HepG2 (cell line): ENCODE measurements around the gene RBP5.

Experiments
- CTCF ChIP-seq: sonication (generic); formaldehyde crosslinking; IDR thresholded peaks from 2 replicates; pipeline ENCODE4 v1.5.0; 2020; ENCODE audit warnings: mild to moderate bottlenecking, missing genetic modification reagents, moderate library complexity
- KDM5B ChIP-seq: sonication (generic); formaldehyde crosslinking; IDR thresholded peaks from 2 replicates; pipeline ENCODE4 v1.4.0; 2020; ENCODE audit warnings: missing genetic modification reagents, mild to moderate bottlenecking, borderline replicate concordance
- RELA ChIP-seq: sonication (generic); formaldehyde crosslinking; IDR thresholded peaks from 2 replicates; pipeline ENCODE4 v1.4.0; 2020; ENCODE audit warnings: missing genetic modification reagents
- SMARCE1 ChIP-seq: fragments of 450-650 bp; IDR thresholded peaks from 2 replicates; pipeline ENCODE4 v1.6.1; 2017; ENCODE audit warnings: borderline replicate concordance
- ZFP37 ChIP-seq: sonication (generic); formaldehyde crosslinking; IDR thresholded peaks from 2 replicates; pipeline ENCODE4 v1.4.0; 2020; ENCODE audit warnings: missing genetic modification reagents, borderline replicate concordance
- TF ChIP-seq, protein P1 (sequence below), 2 experiments: sonication (generic) in 1 of 2; formaldehyde crosslinking in 1 of 2; IDR thresholded peaks; 2 replicates each; pipeline versions ENCODE4 v1.5.1 to v1.6.1; 2011 to 2020; ENCODE audit warnings: borderline replicate concordance in 1 of 2, low read depth in 1 of 2, low read length in 1 of 2, mild to moderate bottlenecking in 1 of 2, missing genetic modification reagents in 1 of 2, moderate library complexity in 1 of 2
- TF ChIP-seq, protein P2 (sequence below): sonication (generic); formaldehyde crosslinking; IDR thresholded peaks from 2 replicates; pipeline ENCODE4 v1.4.0; 2020; ENCODE audit warnings: missing genetic modification reagents

DNA sequence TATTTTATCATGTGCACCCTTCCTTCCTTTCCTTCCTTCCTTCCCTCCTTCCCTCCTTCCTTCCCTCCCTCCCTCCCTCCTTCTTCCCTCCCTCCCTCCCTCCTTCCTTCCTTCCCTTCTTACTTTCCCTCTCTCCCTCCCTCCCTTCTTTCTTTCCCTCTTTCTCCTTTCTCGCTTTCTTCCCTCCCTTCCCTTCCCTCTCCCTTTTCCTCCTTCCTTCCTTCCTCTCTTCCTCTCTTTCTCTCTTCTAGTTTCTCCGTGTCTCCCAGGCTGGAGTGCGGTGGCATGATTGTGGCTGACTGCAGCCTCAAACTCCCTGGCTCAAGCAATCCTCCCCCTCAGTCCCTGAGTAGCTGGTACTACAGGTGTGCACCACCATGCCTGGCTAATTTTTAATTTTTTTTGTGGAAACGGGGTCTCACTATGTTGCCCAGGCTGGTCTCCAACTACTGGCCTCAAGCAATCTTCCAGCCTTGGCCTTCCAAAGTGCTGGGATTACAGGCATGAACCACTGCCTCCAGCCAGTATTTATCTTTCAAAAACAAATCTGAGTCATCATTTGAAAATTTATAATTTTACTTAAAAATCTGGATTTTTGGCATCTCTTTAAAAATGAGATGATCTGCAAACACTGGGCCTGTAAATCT, 27.5 kb downstream of the RBP5 start:
- TF ChIP-seq, protein P1, sequence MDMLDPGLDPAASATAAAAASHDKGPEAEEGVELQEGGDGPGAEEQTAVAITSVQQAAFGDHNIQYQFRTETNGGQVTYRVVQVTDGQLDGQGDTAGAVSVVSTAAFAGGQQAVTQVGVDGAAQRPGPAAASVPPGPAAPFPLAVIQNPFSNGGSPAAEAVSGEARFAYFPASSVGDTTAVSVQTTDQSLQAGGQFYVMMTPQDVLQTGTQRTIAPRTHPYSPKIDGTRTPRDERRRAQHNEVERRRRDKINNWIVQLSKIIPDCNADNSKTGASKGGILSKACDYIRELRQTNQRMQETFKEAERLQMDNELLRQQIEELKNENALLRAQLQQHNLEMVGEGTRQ (IDR thresholded peaks at IDR 0.05; ENCODE audit: low read depth, low read length) = no peak
- TF ChIP-seq, protein P1 (CRISPR knock-in tag; IDR thresholded peaks at IDR 0.05; ENCODE audit: borderline replicate concordance) = no peak
- TF ChIP-seq SMARCE1 (no peak), ZFP37 (CRISPR knock-in tag) (no peak), RELA (no peak), CTCF (CRISPR knock-in tag) (no peak), KDM5B (CRISPR knock-in tag) (no peak)
- TF ChIP-seq, protein P2, sequence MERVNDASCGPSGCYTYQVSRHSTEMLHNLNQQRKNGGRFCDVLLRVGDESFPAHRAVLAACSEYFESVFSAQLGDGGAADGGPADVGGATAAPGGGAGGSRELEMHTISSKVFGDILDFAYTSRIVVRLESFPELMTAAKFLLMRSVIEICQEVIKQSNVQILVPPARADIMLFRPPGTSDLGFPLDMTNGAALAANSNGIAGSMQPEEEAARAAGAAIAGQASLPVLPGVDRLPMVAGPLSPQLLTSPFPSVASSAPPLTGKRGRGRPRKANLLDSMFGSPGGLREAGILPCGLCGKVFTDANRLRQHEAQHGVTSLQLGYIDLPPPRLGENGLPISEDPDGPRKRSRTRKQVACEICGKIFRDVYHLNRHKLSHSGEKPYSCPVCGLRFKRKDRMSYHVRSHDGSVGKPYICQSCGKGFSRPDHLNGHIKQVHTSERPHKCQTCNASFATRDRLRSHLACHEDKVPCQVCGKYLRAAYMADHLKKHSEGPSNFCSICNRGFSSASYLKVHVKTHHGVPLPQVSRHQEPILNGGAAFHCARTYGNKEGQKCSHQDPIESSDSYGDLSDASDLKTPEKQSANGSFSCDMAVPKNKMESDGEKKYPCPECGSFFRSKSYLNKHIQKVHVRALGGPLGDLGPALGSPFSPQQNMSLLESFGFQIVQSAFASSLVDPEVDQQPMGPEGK (CRISPR knock-in tag) = no peak
